GM19452 (cell line): ENCODE results near the gene MBNL1.

ENCODE experiments used
- ATAC-seq: cut with Tn5 transposase; IDR thresholded peaks from one replicate; pipeline ENCODE4 v1.9.1; 2021; ENCODE audit not compliant: unreplicated experiment

The MBNL1 gene

GRCh38 chr3:152470095-152470494, 201.4 kb downstream of the MBNL1 start:
- no peak for ATAC-seq

- no peak for ATAC-seq
Measured at GRCh38 chr3:152470893-152471292, 202.2 kb downstream of the MBNL1 start.

GRCh38 chr3:152471814-152472671, 203.3 kb downstream of the MBNL1 start:
- ATAC-seq = peak; percentile 75

- ATAC-seq = no peak
Measured at GRCh38 chr3:152472672-152472954, 203.9 kb downstream of the MBNL1 start.

GRCh38 chr3:152474585-152474984, 205.9 kb downstream of the MBNL1 start:
- ATAC-seq = peak; percentile 56

GRCh38 chr3:152477422-152477821, 208.7 kb downstream of the MBNL1 start:
- ATAC-seq = no peak

GRCh38 chr3:152480282-152480953, 211.7 kb downstream of the MBNL1 start:
- peak; percentile 87 for ATAC-seq

GRCh38 chr3:152486364-152486763, 217.6 kb downstream of the MBNL1 start:
- ATAC-seq = no peak

GRCh38 chr3:152488449-152488848, 219.7 kb downstream of the MBNL1 start:
- no peak for ATAC-seq

GRCh38 chr3:152491922-152492321, 223.2 kb downstream of the MBNL1 start:
- no peak for ATAC-seq

- no peak for ATAC-seq
Measured at GRCh38 chr3:152496286-152496685, 227.6 kb downstream of the MBNL1 start.

- no peak for ATAC-seq
Measured at GRCh38 chr3:152496716-152497115, 228.0 kb downstream of the MBNL1 start.

- ATAC-seq = no peak
Measured at GRCh38 chr3:152497457-152497856, 228.7 kb downstream of the MBNL1 start.

- ATAC-seq = no peak
Measured at GRCh38 chr3:152497890-152498289, 229.2 kb downstream of the MBNL1 start.

- no peak for ATAC-seq
Measured at GRCh38 chr3:152499791-152500385, 231.2 kb downstream of the MBNL1 start.

- ATAC-seq = peak; percentile 94
Measured at GRCh38 chr3:152505926-152506325, 237.2 kb downstream of the MBNL1 start.

- ATAC-seq = no peak
Measured at GRCh38 chr3:152508705-152509104, 240.0 kb downstream of the MBNL1 start.

- ATAC-seq = peak; percentile 80
Measured at GRCh38 chr3:152511904-152512303, 243.2 kb downstream of the MBNL1 start.

- no peak for ATAC-seq
Measured at GRCh38 chr3:152513301-152513960, 244.7 kb downstream of the MBNL1 start.
